SHP77 treated with DMSO at 0.1 percent for 48 hours (cell line): ENCODE data around the gene BARX1.
"Not testable (repeated sequence)": the region's sequence is repeated elsewhere in the genome, so short reads cannot be mapped to it uniquely, and the experiment has no call there.

ENCODE experiments used
- DNase-seq: peaks from one replicate; lab custom pipeline; 2025; lab: John Stamatoyannopoulos, UW

The BARX1 gene

GRCh38 chr9:93951655-93952118 lies 3.5 kb downstream of the BARX1 start:
- no peak for DNase-seq

GRCh38 chr9:93950619-93951601 lies 4.2 kb downstream of the BARX1 start:
- no peak for DNase-seq

GRCh38 chr9:93949694-93950449 lies 5.3 kb downstream of the BARX1 start:
- no peak for DNase-seq

DNA sequence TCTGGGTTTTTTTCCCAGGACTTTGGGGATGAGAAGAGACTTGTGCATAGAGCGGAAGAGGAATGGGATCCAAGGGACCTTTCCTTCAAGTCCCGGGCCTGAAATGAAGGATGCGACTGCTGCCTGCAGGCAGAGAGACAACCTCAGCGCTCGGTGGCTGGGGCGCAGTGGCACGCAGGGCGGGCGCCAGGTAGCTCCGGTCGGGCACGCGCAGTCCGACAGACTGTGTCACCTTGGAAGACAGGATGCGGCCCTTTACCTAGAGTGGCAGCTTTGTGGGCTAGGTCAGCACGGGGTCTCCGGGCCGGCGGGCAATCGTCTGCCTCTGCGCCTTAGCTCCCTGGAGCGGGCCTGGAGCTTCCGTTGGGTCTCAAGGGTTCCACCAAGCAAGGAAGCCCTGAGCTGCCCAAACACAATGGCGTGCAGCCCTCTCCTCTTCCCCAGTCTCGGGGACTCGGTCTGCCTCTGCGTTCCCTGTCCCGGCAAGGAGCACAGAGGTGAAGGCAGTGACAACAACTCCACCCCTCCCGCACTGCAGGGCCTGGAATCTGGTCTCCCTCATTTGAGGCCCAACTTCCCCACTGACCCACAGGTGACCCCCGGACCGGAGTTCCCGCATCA lies 6.0 kb downstream of the BARX1 start:
- DNase-seq = no peak

- DNase-seq = no peak
These were observed 6.6 kb downstream of the BARX1 start for GRCh38 chr9:93948441-93949072.

DNA sequence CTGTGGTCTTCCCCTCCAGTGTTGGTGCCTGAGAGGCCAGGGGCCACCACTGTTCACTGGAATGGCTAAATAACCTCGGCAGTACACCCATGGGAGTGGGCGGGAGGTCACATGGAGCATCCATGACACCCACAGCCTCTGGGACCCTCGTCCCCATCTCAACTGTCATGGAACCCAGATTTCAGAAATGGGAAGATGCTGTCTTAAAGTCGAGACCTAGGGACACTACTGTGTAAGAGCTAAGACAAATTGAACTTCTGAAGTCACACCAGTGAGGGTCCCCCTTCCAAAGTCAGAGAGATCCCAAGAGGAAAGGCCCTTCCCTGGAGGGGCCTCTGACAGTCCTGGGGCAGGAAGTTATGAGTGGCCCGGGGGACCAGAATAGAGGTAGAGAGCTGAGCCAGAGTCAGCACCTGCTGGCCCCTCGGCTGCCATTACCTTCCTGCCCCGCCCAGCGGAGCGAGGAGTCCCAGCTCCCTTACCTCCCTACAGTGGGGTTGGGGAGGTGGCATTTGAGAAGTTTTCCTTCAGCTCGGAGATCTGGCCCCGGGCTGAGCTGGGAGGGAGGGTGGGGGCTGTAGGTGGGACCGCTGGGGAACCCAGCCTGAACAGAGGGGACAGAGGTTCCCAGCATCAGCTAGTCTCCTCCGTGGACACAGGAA lies 7.6 kb downstream of the BARX1 start:
- no peak for DNase-seq

DNA sequence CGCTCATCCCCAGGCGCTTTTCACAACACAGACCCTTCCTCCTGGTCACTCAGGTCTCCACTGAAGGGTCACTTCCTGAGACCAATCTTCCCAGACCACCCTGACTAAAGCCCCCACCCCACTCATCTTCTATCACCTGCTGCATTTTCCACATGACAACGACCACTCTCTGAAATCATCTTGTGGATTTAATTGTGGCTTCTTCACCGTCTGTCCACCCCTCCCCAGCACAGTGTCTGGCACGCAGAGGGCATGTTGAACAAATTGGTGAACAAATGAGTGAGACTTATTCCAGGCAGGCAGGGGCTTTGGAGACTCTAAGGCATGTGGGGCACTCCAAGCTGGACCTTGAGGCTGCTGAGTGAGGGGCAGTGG lies 8.8 kb downstream of the BARX1 start:
- no peak for DNase-seq

GRCh38 chr9:93945400-93946337 lies 9.5 kb downstream of the BARX1 start:
- no peak for DNase-seq

- DNase-seq = no peak
These were observed 11.1 kb downstream of the BARX1 start for GRCh38 chr9:93944011-93944410.

DNA sequence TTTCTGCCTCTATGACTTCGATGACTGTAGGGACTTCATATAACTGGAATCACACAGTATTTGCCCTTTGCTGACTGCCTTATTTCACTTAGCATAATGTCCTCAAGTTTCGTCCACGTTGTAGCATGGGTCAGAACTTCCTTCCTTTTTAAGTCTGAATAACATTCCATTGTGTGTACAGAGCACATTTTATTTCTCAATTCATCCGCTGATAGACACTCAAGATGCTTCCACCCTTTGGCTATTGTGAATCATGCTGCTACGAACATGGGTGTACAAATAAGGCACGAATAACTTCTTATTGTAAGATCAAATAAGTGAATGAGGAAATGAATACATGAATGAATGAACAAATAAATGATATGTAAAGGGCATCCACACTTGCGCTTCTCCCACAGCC lies 13.0 kb downstream of the BARX1 start:
- DNase-seq = no peak

DNA sequence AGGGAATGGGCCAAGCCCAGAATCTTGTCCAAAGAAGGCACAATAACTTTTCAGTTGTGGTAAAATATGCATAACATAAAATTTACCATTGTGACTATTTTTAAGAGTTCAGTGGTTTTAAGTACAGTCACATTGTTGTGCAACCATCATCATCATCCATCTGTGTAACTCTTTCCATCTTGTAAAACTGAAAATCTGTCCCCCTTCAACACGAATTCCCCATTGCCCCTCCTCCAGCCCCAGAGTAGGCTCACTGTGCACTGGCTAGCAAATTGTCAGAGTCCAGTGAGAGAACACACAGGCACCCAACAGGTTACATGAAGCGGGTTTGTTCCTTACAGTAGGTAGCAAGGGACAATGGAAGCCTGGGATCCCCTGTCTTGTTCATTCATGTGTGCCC lies 13.7 kb downstream of the BARX1 start:
- no peak for DNase-seq

DNA sequence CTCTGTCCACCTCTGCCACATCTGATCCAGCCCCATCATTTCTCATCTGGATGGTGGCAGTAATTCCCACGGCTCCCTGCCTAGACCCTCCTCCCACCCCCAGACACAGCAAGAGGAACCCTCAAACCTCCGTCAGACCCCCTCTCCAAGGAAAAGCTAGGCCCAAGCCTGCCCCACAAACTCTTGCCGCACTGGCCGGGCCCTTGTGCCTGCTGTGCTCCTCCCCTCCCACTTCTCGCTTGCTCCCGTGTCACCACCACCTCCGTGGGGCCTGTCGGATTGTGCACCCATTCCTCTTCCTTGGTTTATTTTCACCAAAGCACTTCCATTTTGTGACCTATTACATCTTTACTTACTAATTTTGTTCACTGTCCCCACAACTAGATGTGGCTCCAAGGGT lies 14.2 kb downstream of the BARX1 start:
- no peak for DNase-seq

- DNase-seq = not testable (repeated sequence)
These were observed 15.6 kb downstream of the BARX1 start for GRCh38 chr9:93939589-93939988.

DNA sequence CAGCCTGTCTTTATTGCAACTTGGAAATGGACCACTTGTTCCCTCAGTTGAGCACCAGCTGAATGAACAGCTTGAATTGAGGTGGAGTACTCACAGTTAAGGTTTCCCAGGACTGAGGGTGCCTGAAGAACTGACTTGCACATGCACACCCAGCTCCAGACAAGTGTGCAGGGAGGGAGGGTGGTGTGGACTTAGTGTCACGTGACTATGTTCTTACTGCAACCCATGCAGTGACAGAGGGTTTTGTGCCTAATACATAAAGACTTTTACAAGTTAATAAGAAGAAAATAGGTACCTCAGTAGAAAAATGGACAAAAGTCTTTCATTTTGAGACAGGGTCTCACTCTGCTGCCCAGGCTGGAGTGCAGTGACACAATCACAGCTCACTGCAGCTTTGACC lies 18.0 kb downstream of the BARX1 start:
- DNase-seq = no peak

GRCh38 chr9:93931905-93932304 lies 23.2 kb downstream of the BARX1 start:
- no peak for DNase-seq

- no peak for DNase-seq
These were observed 25.1 kb downstream of the BARX1 start for GRCh38 chr9:93930070-93930469.

- DNase-seq = no peak
These were observed 25.9 kb downstream of the BARX1 start for GRCh38 chr9:93929231-93929630.

DNA sequence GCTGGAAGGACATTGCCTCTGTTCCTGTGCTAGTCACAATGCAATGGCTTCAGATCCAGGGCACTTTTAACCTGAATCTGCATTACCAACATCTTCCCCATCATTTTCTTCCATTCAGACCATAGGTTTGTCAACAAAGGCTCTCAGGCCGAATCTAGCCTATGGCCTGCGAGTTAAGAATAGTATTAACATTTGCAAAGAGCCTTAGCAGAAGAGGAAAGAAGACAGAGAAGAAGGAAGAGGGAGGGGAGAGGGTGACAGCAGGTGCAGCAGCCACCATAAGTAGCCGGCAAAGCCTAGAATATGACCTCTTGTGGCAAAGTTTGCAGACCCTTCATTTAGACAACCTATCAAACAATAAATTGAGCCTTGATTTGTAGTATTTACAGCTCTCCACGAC lies 32.6 kb downstream of the BARX1 start:
- no peak for DNase-seq

DNA sequence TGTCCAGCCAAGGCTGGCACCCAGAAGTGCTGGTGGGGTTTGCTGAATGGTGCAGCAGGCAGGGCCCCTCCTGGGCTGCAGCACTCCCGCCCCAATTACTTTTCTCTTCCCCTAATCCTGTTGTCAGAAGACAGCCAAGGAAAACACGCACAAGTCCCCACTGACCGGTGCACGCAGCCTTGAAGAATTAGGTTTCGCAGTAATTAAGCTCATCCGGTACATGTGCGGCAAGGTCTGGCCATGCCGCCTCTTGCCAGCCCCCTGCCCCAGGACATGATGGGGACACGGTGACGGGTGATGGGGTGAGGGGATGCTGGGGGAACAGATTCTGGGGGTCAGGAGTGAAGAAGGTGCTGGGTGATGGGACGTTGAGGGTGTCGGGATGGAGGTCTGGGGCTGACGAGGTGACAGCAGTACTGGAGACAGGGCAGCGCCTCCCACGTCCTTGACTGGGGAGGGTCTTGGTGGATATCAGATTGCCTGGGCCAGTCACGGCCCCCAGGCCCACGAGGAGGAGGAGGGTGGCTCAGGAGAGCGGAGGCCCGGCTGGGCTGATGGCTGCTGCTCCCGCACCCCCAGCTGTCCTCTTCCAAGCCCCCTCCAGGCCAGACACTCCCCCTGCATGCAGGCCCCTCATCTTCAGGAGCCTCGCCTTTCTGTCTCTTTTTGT lies 34.9 kb downstream of the BARX1 start:
- no peak for DNase-seq

- no peak for DNase-seq
These were observed 37.1 kb downstream of the BARX1 start for GRCh38 chr9:93918061-93918460.
